Rectal smooth muscle tissue (tissue), 1 donor: Measurements from ENCODE around the gene ASIP.
"Not testable (repeated sequence)": the region's sequence is repeated elsewhere in the genome, so short reads cannot be mapped to it uniquely, and the experiment has no call there.

Experiments
- H3K27ac ChIP-seq: one replicate; pipeline ENCODE4 v1.7.0; 2013; ENCODE audit warnings: low read depth, low read length, inconsistent platforms
- H3K27me3 ChIP-seq: one replicate; pipeline ENCODE4 v1.7.0; 2013; ENCODE audit warnings: low read length; ENCODE audit not compliant: control insufficient read depth, insufficient read depth
- H3K36me3 ChIP-seq: one replicate; pipeline ENCODE4 v1.7.0; 2013; ENCODE audit warnings: low read length; ENCODE audit not compliant: control insufficient read depth, insufficient read depth
- H3K4me1 ChIP-seq: one replicate; pipeline ENCODE4 v1.7.0; 2013; ENCODE audit warnings: low read length; ENCODE audit not compliant: control insufficient read depth, insufficient read depth
- H3K4me3 ChIP-seq: one replicate; pipeline ENCODE4 v1.7.0; 2013; ENCODE audit warnings: low read length
- H3K9ac ChIP-seq: one replicate; pipeline ENCODE4 v1.7.0; 2013; ENCODE audit warnings: low read length

Gene ASIP

GRCh38 chr20:34249291-34249690 is 8.1 kb downstream of the ASIP start:
- no peak overlapping the region for H3K9ac ChIP-seq
- no peak overlapping the region for H3K27ac ChIP-seq
- no peaks in the 10 kb centered on the region for H3K36me3 ChIP-seq
- H3K27me3 ChIP-seq, result no peaks in the 10 kb centered on the region
- H3K4me1 ChIP-seq, result no peaks in the 10 kb centered on the region
- H3K4me3 ChIP-seq, result no peak overlapping the region

- no peak overlapping the region for H3K9ac ChIP-seq
- no peaks in the 10 kb centered on the region for H3K36me3 ChIP-seq
- H3K4me3 ChIP-seq, result no peak overlapping the region
- no peaks in the 10 kb centered on the region for H3K4me1 ChIP-seq
- no peak overlapping the region for H3K27ac ChIP-seq
- H3K27me3 ChIP-seq, result no peaks in the 10 kb centered on the region
These were observed 8.8 kb downstream of the ASIP start for GRCh38 chr20:34250005-34250404.

GRCh38 chr20:34251619-34252018 is 10.4 kb downstream of the ASIP start:
- Histone ChIP-seq H3K27me3 (no peaks in the 10 kb centered on the region), H3K27ac (no peak overlapping the region), H3K4me3 (no peak overlapping the region), H3K36me3 (no peaks in the 10 kb centered on the region), H3K4me1 (no peaks in the 10 kb centered on the region), H3K9ac (no peak overlapping the region)

DNA sequence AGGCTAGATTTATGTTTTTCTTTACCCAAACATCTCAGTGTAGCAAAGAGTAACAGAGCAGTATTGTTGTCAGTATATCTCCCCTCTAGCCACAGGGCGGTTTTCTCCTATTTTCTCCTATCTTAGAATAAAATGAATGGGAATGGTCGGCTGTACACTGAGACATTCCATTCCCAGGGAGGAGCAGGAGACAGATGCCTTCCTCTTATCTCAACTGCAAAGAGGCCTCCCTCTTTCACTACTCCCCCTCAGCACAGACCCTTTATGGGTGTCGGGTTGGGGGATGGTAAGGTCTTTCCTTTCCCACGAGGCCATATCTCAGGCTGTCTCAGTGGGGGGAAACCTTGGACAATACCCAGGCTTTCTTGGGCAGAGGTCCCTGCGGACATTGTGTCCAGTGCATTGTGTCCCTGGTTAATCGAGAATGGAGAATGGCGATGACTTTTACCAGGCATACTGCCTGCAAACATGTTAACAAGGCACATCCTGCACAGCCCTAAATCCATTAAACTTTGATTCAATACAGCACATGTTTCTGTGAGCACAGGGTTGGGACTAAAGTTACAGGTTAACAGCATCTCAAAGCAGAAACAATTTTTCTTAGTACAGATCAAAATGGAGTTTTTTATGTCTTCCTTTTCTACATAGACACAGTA is 11.3 kb downstream of the ASIP start:
- H3K27ac ChIP-seq, H3K4me3 ChIP-seq, H3K4me1 ChIP-seq, H3K27me3 ChIP-seq, H3K36me3 ChIP-seq, H3K9ac ChIP-seq: not testable (repeated sequence)

GRCh38 chr20:34254979-34255378 is 13.8 kb downstream of the ASIP start:
- Histone ChIP-seq H3K9ac (no peak overlapping the region), H3K27me3 (no peaks in the 10 kb centered on the region), H3K36me3 (no peaks in the 10 kb centered on the region), H3K27ac (no peak overlapping the region), H3K4me1 (no peaks in the 10 kb centered on the region), H3K4me3 (no peak overlapping the region)

DNA sequence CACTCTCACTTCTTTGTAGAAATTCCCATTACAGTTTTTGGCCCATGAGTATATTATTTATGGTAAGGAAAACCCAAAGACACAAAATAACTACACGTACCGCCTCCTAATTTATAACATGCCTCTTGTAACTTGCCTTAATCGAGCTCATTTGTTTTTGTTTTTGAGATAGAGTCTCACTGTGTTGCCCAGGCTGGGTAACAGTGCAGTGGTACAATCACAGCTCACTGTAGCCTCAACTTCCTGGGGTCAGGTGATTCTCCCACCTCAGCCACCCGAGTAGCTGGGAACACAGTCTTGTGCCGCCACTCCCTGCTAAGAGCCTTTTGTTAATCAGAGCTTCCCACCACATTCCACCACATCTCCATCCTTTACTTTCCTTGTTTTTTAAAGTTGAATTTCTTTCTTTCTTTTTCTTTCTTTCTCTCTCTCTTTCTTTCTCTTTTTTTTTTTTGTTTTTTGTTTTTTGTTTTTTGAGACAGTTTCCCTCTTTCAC is 15.5 kb downstream of the ASIP start:
- H3K4me3 ChIP-seq, result no peak overlapping the region
- no peaks in the 10 kb centered on the region for H3K27me3 ChIP-seq
- H3K4me1 ChIP-seq, result no peaks in the 10 kb centered on the region
- no peaks in the 10 kb centered on the region for H3K36me3 ChIP-seq
- H3K9ac ChIP-seq, result no peak overlapping the region
- H3K27ac ChIP-seq, result no peak overlapping the region

DNA sequence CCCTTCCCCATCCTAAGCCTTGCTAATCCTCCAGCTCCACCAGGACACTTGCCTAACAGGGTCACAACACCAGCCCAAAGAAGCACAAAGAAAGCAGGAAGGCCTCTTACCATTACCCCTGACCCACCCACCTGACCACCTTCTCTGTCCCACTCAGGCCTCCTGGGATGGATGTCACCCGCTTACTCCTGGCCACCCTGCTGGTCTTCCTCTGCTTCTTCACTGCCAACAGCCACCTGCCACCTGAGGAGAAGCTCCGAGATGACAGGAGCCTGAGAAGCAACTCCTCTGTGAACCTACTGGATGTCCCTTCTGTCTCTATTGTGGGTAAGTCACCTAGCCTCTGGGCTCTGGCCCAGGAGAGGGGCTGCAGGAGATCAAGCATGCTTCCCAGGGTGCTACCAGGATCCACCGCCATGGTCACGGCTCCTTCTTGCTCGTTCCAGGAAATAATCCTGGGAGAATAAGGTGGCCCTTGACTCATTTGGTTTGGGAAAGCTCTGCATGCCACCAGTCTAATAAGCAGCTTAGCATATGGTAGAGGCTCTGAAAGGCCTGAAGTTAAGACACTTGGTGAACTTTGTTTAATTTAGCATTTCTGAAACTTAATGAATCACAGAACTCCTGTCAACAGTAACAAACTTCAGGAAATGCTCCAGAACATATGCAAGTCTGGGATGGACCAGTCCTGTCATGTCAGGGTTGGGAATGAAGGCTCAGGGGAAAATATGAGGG is 19.2 kb downstream of the ASIP start:
- Histone ChIP-seq H3K4me3 (no peak overlapping the region), H3K27me3 (no peaks in the 10 kb centered on the region), H3K27ac (no peak overlapping the region), H3K36me3 (no peaks in the 10 kb centered on the region), H3K4me1 (no peaks in the 10 kb centered on the region), H3K9ac (no peak overlapping the region)

DNA sequence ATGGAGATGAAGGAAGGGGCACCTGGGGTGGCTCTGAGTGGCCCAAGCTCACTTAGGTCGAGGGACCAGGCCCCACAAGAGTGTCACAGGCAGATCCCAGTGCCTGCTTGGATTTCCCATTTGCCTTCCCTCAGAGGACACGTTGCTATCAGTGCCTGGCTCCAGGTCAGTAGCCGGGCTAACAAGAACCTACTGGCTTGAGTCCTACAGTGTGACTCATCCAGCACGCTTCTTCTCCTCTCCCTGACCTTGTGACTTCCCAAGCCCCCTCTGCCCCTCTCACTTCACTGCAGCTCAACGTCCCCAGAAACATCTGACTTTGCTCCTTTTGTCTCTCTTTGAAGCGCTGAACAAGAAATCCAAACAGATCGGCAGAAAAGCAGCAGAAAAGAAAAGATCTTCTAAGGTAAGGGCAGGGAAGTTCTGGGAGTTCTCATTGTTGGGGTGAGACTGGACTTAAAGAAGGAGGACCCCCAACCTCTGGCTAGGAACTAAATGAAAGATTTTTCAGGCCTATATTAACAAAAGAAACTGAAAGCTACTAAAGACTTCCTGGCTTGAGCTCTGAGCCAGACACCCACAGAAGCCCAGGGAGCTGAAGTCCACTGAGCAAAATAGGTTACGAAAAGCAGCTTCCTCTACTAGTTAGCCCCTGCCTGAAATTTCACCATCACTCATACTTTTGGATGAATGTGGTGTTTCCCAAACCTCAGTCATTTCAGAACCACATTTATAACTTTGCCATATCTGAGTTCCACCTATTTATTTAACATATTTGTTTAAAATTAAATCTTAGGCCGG is 21.5 kb downstream of the ASIP start:
- Histone ChIP-seq H3K4me3 (no peak overlapping the region), H3K27me3 (no peaks in the 10 kb centered on the region), H3K4me1 (no peaks in the 10 kb centered on the region), H3K36me3 (no peaks in the 10 kb centered on the region), H3K9ac (no peak overlapping the region), H3K27ac (no peak overlapping the region)

DNA sequence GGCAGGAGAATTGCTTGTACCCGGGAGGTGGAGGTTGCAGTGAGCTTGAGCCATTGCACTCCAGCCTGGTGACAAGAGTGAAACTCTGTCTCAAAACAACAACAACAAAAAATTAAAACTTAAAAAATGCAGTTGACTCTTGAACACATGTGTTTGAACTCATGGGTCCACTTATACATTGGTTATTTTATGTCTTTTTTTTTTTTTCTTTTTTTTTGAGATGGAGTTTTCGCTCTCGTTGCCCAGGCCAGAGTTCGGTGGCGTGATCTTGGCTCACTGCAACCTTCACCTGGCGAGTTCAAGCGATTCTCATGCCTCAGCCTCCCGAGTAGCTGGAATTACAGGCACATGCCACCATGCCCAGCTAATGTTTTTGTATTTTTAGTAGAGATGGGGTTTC is 22.2 kb downstream of the ASIP start:
- H3K4me3 ChIP-seq, H3K27me3 ChIP-seq, H3K9ac ChIP-seq, H3K36me3 ChIP-seq, H3K4me1 ChIP-seq, H3K27ac ChIP-seq: not testable (repeated sequence)

DNA sequence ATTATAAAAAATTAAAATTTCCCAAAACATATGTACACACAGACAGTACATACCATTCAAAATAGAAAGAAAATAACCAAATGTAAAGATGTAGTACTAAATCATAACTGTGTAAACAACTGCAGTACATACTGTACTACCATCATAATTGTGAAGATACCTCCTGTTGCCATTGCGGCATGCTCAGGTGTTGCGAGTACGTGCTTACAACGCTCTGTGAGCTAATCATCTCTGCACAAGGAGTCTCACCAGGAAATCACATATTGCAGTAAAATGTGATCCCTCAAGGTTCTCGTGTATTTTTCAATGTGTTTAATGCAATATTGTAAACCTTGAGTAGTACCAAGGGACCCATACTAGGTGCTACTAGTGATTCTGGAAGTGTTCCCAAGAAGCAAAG is 22.9 kb downstream of the ASIP start:
- Histone ChIP-seq H3K36me3 (no peaks in the 10 kb centered on the region), H3K4me3 (no peak overlapping the region), H3K4me1 (no peaks in the 10 kb centered on the region), H3K9ac (no peak overlapping the region), H3K27ac (no peak overlapping the region), H3K27me3 (no peaks in the 10 kb centered on the region)

DNA sequence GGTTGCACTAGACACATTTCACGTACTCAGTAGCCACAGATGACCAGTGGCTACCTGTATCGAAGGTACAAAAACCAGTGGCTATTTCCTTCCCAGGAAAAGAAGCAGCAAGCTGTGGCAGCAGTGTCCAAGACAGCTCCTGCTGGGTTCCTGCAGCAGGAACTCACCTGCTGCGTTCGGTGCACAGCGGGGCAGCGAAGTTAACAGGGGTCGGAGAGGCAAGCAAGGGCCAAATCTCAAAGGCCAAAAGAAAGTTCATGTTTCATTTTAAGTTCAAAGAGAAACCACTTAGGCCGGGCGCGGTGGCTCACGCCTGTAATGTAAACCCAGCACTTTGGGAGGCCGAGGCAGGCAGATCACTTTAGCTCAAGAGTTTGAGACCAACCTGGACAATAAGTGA is 26.9 kb downstream of the ASIP start:
- Histone ChIP-seq H3K4me1 (no peaks in the 10 kb centered on the region), H3K27me3 (no peaks in the 10 kb centered on the region), H3K36me3 (no peaks in the 10 kb centered on the region), H3K27ac (no peak overlapping the region), H3K4me3 (no peak overlapping the region), H3K9ac (no peak overlapping the region)

DNA sequence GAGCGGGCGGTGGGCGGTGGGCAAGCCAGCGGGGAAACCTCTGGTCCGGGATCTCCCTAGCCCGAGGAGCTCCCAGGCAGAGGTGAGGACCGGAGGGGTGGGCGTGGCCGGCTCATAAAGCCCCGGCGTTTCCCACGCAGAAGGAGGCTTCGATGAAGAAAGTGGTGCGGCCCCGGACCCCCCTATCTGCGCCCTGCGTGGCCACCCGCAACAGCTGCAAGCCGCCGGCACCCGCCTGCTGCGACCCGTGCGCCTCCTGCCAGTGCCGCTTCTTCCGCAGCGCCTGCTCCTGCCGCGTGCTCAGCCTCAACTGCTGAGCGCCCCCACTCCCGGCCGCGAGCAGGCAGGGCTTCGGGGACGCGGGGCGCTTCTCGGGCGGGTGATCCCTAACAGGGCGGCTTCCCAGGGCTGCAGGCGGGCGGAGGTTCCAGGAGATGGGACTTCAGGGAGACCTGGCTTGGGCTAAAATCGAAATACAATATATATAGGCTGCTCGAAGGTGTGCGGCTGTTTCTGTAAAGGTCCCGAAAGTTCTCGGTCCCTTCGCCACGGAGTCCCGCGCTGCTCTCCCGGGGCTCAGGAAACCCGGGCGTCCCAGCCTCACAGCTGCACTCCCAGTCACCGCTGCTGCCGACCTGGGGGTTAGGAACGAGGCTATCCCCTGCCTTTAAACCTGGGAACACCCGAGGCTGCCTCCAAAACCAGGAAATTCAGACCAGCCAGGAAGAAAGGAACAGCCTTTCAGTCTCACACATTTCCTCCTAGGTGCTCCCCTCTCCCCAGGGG is 27.8 kb downstream of the ASIP start:
- Histone ChIP-seq H3K36me3 (no peaks in the 10 kb centered on the region), H3K4me3 (peak overlapping the region; percentile 57), H3K4me1 (no peaks in the 10 kb centered on the region), H3K27ac (no peak overlapping the region), H3K9ac (no peak overlapping the region), H3K27me3 (no peaks in the 10 kb centered on the region)
